Progenitor cell of endocrine pancreas (in vitro differentiated cells): ENCODE measurements around the gene C14orf132. TPM values are rescaled to one million over a fixed set of nuclear protein-coding genes. Genes with fewer than 3 reads are reported as not detected.

Experiments
- DNase-seq: peaks from one replicate; pipeline ENCODE4 v3.0.0; 2021; ENCODE audit warnings: low spot score; ENCODE audit not compliant: unreplicated experiment
- H3K27ac Mint-ChIP-seq: 2 replicates; pipeline ENCODE4 v1.8.0; 2021; ENCODE audit warnings: mild to moderate bottlenecking, moderate library complexity, mixed read lengths
- H3K27me3 Mint-ChIP-seq: 2 replicates; pipeline ENCODE4 v1.8.0; 2021; ENCODE audit warnings: mixed read lengths
- H3K36me3 Mint-ChIP-seq: 2 replicates; pipeline ENCODE4 v1.8.0; 2022; ENCODE audit warnings: mixed read lengths; ENCODE audit not compliant: insufficient read depth
- H3K4me1 Mint-ChIP-seq: 2 replicates; pipeline ENCODE4 v1.8.0; 2021; ENCODE audit warnings: low read depth, mixed read lengths
- H3K4me3 Mint-ChIP-seq: 2 replicates; pipeline ENCODE4 v1.8.0; 2021; ENCODE audit warnings: low read depth, mild to moderate bottlenecking, moderate library complexity, mixed read lengths
- H3K9me3 Mint-ChIP-seq: 2 replicates; pipeline ENCODE4 v1.8.0; 2021; ENCODE audit warnings: low read depth, mixed read lengths
- CTCF ChIP-seq: fragments of 200-600 bp; sonication (generic); IDR thresholded peaks from one replicate; pipeline ENCODE4 v1.5.0; 2021; ENCODE audit warnings: antibody characterized with exemption, mild to moderate bottlenecking; ENCODE audit not compliant: unreplicated experiment
- total RNA-seq: library from RNA; stranded (reverse); gene quantifications from 2 replicates; pipeline ENCODE4 v1.2.1, GENCODE V29; 2021

Gene C14orf132
- total RNA-seq, 1 donor from 2014 or later: 58.3 TPM

- TF ChIP-seq CTCF: no peak
- Mint-ChIP-seq H3K4me1 (no peaks in the 10 kb centered on the region), H3K27me3 (no peaks in the 10 kb centered on the region), H3K27ac (no peak overlapping the region), H3K4me3 (no peak overlapping the region), H3K36me3 (peaks cover 1% of the 10 kb centered on the region), H3K9me3 (no peaks in the 10 kb centered on the region)
- no peak for DNase-seq
Measured at GRCh38 chr14:96054661-96055060, 15.5 kb downstream of the C14orf132 start.

DNA sequence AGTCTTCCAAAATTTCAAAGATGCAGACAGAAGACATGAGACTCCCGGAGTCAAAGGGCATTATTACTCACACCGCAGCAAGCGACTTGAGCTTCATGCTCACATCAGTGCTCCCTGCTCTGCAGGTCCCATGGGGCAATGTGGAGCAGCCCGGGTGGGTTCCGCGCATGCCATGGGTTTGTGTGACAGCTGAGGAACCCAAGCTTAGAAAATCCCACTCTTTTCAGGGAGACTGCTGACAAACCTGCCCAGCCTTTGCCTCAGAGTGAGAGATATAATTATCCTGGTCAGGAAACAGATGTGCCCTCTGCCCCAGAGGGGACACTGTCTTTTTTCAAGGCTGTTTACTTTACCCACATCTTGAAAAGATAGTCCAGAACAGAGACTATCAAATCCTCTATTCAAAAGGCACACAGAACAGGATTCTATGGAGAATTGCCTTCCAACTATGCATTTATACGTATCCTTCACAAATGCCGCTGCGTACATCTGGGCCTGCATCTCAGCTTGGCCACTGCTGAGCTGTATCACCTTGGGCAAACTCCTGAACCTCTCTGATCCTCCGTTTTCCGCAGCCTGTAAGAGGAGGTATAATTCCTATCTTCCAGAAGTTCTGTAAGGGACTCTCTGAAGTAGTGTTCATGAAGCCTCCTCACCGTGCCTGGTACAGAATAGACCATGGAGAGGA, 16.0 kb downstream of the C14orf132 start:
- Mint-ChIP-seq H3K36me3 (peaks cover 1% of the 10 kb centered on the region), H3K27ac (no peak overlapping the region), H3K9me3 (no peaks in the 10 kb centered on the region), H3K4me1 (no peaks in the 10 kb centered on the region), H3K4me3 (no peak overlapping the region), H3K27me3 (no peaks in the 10 kb centered on the region)
- TF ChIP-seq CTCF: no peak
- no peak for DNase-seq

DNA sequence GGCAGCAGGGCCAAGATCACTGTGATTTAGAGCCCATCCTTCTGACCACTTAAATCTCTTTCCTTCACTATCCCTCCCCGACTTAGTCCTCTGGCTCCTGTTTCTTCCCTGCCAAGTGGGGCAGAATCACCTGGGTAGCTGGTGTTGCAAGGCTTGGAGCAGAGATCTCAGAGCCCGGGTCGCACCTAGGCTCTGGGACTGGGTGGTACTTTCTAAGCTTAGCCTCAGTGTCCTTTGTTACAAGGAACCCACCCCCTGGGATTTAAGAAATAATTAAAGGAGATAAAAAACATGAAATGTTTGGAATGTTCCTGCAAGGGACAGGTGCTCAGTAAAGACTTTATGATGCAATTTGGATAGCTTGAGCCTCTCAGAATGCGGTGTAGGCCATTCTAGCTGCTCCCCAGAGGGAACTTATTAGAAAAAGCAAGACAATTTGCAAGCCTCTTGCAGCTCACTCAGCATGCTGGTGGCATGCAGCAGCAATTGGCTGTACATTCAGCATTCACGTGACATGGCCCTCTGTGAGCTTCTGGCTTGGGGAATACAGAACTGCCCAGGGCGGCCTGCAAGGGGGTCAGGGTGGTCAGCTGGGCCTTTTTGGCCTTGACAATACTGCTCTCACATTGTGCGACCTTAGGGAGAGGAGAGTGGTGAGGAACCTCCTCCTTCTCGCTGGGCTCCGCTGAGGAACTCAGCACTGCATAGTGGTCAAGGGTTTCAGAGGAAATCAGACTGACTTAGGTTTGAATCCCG, 16.8 kb downstream of the C14orf132 start:
- Mint-ChIP-seq H3K4me3 (no peak overlapping the region), H3K9me3 (no peaks in the 10 kb centered on the region), H3K27me3 (no peaks in the 10 kb centered on the region), H3K36me3 (peaks cover 1% of the 10 kb centered on the region), H3K4me1 (no peaks in the 10 kb centered on the region), H3K27ac (no peak overlapping the region)
- no peak for TF ChIP-seq CTCF
- no peak for DNase-seq

- Mint-ChIP-seq H3K4me3 (no peak overlapping the region), H3K4me1 (no peaks in the 10 kb centered on the region), H3K27me3 (no peaks in the 10 kb centered on the region), H3K27ac (no peak overlapping the region), H3K9me3 (no peaks in the 10 kb centered on the region), H3K36me3 (peaks cover 1% of the 10 kb centered on the region)
- no peak for TF ChIP-seq CTCF
- no peak for DNase-seq
Measured at GRCh38 chr14:96056509-96057422, 17.6 kb downstream of the C14orf132 start.

GRCh38 chr14:96057738-96058137, 18.6 kb downstream of the C14orf132 start:
- Mint-ChIP-seq H3K27me3 (no peaks in the 10 kb centered on the region), H3K9me3 (no peaks in the 10 kb centered on the region), H3K36me3 (peaks cover 1% of the 10 kb centered on the region), H3K27ac (no peak overlapping the region), H3K4me1 (no peaks in the 10 kb centered on the region), H3K4me3 (no peak overlapping the region)
- DNase-seq: no peak
- TF ChIP-seq CTCF: no peak
